SK-N-SH (cell line): ENCODE data around the gene MPPE1. TPM values are rescaled to one million over a fixed set of nuclear protein-coding genes. Genes with fewer than 3 reads are reported as not detected.

ENCODE experiments used
- CTCF ChIA-PET: fragments of 300-600, 350-600 bp; formaldehyde crosslinking; extraction: SDS; loops from one replicate; lab custom pipeline; 2021; lab: Yijun Ruan, JAX
- POLR2A ChIA-PET: fragments of 350-600 bp; sonication (Branson Sonifier 250); formaldehyde crosslinking; extraction: SDS; loops from one replicate; lab custom pipeline; 2020; ENCODE audit warnings: antibody characterized with exemption, inconsistent platforms; lab: Yijun Ruan, JAX
- DNase-seq: peaks from one replicate; pipeline ENCODE4 v3.0.0; 2012
- H2AFZ ChIP-seq: fragments of 200-600 bp; sonication (generic); 2 replicates; pipeline ENCODE4 v1.8.1; 2016; ENCODE audit warnings: antibody characterized with exemption, mild to moderate bottlenecking, low read depth
- H3F3A ChIP-seq: fragments of 200-600 bp; sonication (generic); replicated peaks from 2 replicates; pipeline ENCODE3; 2016; ENCODE audit warnings: antibody characterized with exemption, mild to moderate bottlenecking; ENCODE audit not compliant: insufficient read depth
- H3K27ac ChIP-seq, 2 experiments: fragments of 200-500 bp in 1 of 2; fragments of 200-600 bp in 1 of 2; sonication (Bioruptor generic) in 1 of 2; sonication (generic), shearing (Covaris generic) in 1 of 2; 2 replicates each; pipeline versions ENCODE4 v1.5.1 to v1.6.1; 2014 to 2016; ENCODE audit warnings: low read depth in 2 of 2, inconsistent platforms in 1 of 2, low read length in 1 of 2, mild to moderate bottlenecking in 1 of 2, mixed read lengths in 1 of 2
- H3K27me3 ChIP-seq: fragments of 200-600 bp; sonication (generic), shearing (Covaris generic); 2 replicates; pipeline ENCODE4 v1.6.1; 2016; ENCODE audit warnings: mixed run types; ENCODE audit not compliant: insufficient read depth
- H3K36me3 ChIP-seq, 2 experiments: fragments of 200-500 bp in 1 of 2; fragments of 200-600 bp in 1 of 2; sonication (Bioruptor generic) in 1 of 2; sonication (generic) in 1 of 2; replicated peaks in 1 of 2; 2 replicates each; pipeline versions ENCODE3 to v1.5.1; 2014 to 2016; ENCODE audit warnings: low read length in 1 of 2, mild to moderate bottlenecking in 1 of 2; ENCODE audit not compliant: insufficient read depth in 2 of 2, control insufficient read depth in 1 of 2
- H3K4me1 ChIP-seq, 2 experiments: fragments of 200-500 bp in 1 of 2; fragments of 200-600 bp in 1 of 2; sonication (Bioruptor generic) in 1 of 2; sonication (generic), shearing (Covaris generic) in 1 of 2; 2 replicates each; pipeline versions ENCODE4 v1.5.1 to v1.6.1; 2014 to 2016; ENCODE audit warnings: low read depth in 1 of 2, low read length in 1 of 2, mixed run types in 1 of 2; ENCODE audit not compliant: insufficient read depth in 2 of 2, control insufficient read depth in 1 of 2
- H3K4me2 ChIP-seq: fragments of 200-600 bp; sonication (generic), shearing (Covaris generic); 2 replicates; pipeline ENCODE4 v1.6.1; 2017; ENCODE audit warnings: mixed run types
- H3K4me3 ChIP-seq, 2 experiments: fragments of 200-500 bp in 1 of 2; fragments of 200-600 bp in 1 of 2; sonication (Bioruptor generic) in 1 of 2; sonication (generic), shearing (Covaris generic) in 1 of 2; 2 replicates each; pipeline versions ENCODE4 v1.5.1 to v1.8.1; 2014 to 2016; ENCODE audit warnings: low read depth in 2 of 2, inconsistent platforms in 1 of 2, low read length in 1 of 2, mild to moderate bottlenecking in 1 of 2, mixed read lengths in 1 of 2, moderate library complexity in 1 of 2
- H3K79me2 ChIP-seq: fragments of 200-600 bp; sonication (generic); 2 replicates; pipeline ENCODE4 v1.8.1; 2017; ENCODE audit warnings: mild to moderate bottlenecking; ENCODE audit not compliant: insufficient read depth
- H3K9ac ChIP-seq: fragments of 200-600 bp; sonication (generic); 2 replicates; pipeline ENCODE4 v1.6.1; 2017; ENCODE audit warnings: mixed run types
- H3K9me2 ChIP-seq: fragments of 200-600 bp; sonication (generic); 2 replicates; pipeline ENCODE4 v1.6.1; 2017; ENCODE audit warnings: mixed run types
- H3K9me3 ChIP-seq: fragments of 200-600 bp; sonication (generic); 2 replicates; pipeline ENCODE4 v1.6.1; 2017; ENCODE audit warnings: mixed run types, mild to moderate bottlenecking, moderate library complexity
- H4K20me1 ChIP-seq: fragments of 200-600 bp; sonication (generic); 2 replicates; pipeline ENCODE4 v1.6.1; 2017; ENCODE audit warnings: mild to moderate bottlenecking, mixed run types; ENCODE audit not compliant: insufficient read depth
- FOXM1 ChIP-seq: IDR thresholded peaks from 2 replicates; pipeline ENCODE4 v1.4.0; 2012; ENCODE audit warnings: low read depth, mild to moderate bottlenecking
- GABPA ChIP-seq: IDR thresholded peaks from 2 replicates; pipeline ENCODE4 v1.4.0; 2012; ENCODE audit warnings: low read depth, mild to moderate bottlenecking
- GATA2 ChIP-seq: sonication (generic); formaldehyde crosslinking; IDR thresholded peaks from 2 replicates; pipeline ENCODE4 v1.5.0; 2020; ENCODE audit warnings: mild to moderate bottlenecking, missing genetic modification reagents
- MEF2A ChIP-seq: IDR thresholded peaks from 2 replicates; pipeline ENCODE4 v1.4.0; 2012; ENCODE audit warnings: low read depth, borderline replicate concordance
- MXI1 ChIP-seq: IDR thresholded peaks from 2 replicates; pipeline ENCODE4 v1.6.1; 2012; ENCODE audit warnings: mild to moderate bottlenecking, low read depth, low read length, improper control_type of control experiment
- NRF1 ChIP-seq: IDR thresholded peaks from 2 replicates; pipeline ENCODE4 v1.6.1; 2012; ENCODE audit warnings: low read depth, mild to moderate bottlenecking, low read length
- RFX5 ChIP-seq: IDR thresholded peaks from 2 replicates; pipeline ENCODE4 v1.6.1; 2012; ENCODE audit warnings: mild to moderate bottlenecking, improper control_type of control experiment, low read length
- SIN3A ChIP-seq: IDR thresholded peaks from 2 replicates; pipeline ENCODE4 v1.6.1; 2012; ENCODE audit warnings: low read depth, mild to moderate bottlenecking, low read length, moderate library complexity, borderline replicate concordance
- TAF1 ChIP-seq: IDR thresholded peaks from 2 replicates; pipeline ENCODE4 v1.6.1; 2012; ENCODE audit warnings: low read depth, mild to moderate bottlenecking, low read length, moderate library complexity, borderline replicate concordance
- TCF12 ChIP-seq: IDR thresholded peaks from 2 replicates; pipeline ENCODE4 v1.4.0; 2012
- TEAD4 ChIP-seq: IDR thresholded peaks from 2 replicates; pipeline ENCODE4 v1.4.0; 2012; ENCODE audit warnings: mild to moderate bottlenecking, borderline replicate concordance; ENCODE audit not compliant: insufficient read depth
- WGBS: methylation state at CpG from one replicate; pipeline ENCODE4 v1.1.6; 2017; ENCODE audit warnings: low lambda C conversion rate; 5-methylcytosine and 5-hydroxymethylcytosine counted together
- polyA plus RNA-seq, 3 experiments: library from polyadenylated mRNA; depleted of rRNA; stranded (reverse); fragments of >200 nt; gene quantifications; 2 replicates each; pipeline ENCODE4 v1.2.3, GENCODE V29; 2012
- TF ChIP-seq, protein P1 (sequence below): IDR thresholded peaks from 2 replicates; pipeline ENCODE4 v1.4.0; 2012; ENCODE audit warnings: low read depth
- TF ChIP-seq, protein P2 (sequence below): fragments of 200-600 bp; sonication (generic); IDR thresholded peaks from 2 replicates; pipeline ENCODE4 v1.6.1; 2017; ENCODE audit warnings: antibody characterized with exemption, mild to moderate bottlenecking, moderate library complexity
- TF ChIP-seq, protein P3 (sequence below): fragments of 150-350 bp; IDR thresholded peaks from 2 replicates; pipeline ENCODE4 v1.6.1; 2017; ENCODE audit warnings: antibody characterized with exemption, low read length, low read depth, borderline replicate concordance
- TF ChIP-seq, protein P4 (sequence below): IDR thresholded peaks from 2 replicates; pipeline ENCODE4; 2012
- TF ChIP-seq, protein P5 (sequence below): IDR thresholded peaks from 2 replicates; pipeline ENCODE4 v1.4.0; 2012; ENCODE audit warnings: low read depth, borderline replicate concordance
- TF ChIP-seq, protein P6 (sequence below): fragments of 150-350 bp; IDR thresholded peaks from 2 replicates; pipeline ENCODE4 v1.6.1; 2016; ENCODE audit warnings: mild to moderate bottlenecking, low read depth, low read length

Gene MPPE1
- polyA plus RNA-seq, 1 of the 3 experiments (the other 2 are of a cell fraction): 13.2 TPM

DNA sequence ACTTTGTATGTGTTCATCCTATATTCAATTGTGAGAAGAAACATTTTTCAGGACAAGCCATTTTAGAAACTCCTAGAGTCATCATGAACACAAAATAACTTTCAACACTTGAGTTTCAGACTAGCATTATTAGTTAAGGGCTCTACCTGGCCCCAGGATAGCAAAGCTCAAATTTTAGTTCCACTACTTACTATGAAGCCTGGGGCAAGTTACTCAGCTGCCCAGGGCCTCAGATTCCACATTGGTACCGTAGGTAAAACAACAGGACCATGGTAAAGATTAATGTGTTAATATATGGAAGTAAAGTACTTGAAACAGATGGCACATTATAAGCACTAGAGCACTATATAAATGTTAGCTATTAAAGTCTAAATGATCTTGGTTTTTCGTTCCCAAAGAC, 19.4 kb downstream of the MPPE1 start:
- Histone ChIP-seq H3K4me3 (no peak overlapping the region), H3K79me2 (no peaks in the 10 kb centered on the region), H3K27ac (no peak overlapping the region), H2AFZ (no peak overlapping the region), H3K4me1 (no peaks in the 10 kb centered on the region), H4K20me1 (no peaks in the 10 kb centered on the region), H3K36me3 (peaks cover 7 to 27% of the 10 kb centered on the region in 2 experiments), H3K9ac (no peak overlapping the region), H3K9me2 (no peaks in the 10 kb centered on the region), H3K4me2 (no peak overlapping the region)
- 84% methylated on average over 2 of the region's 2 CpGs for WGBS
- TF ChIP-seq NRF1 (no peak), GABPA (no peak), FOXM1 (no peak), RFX5 (no peak), MEF2A (no peak), TEAD4 (no peak), TCF12 (no peak), MXI1 (no peak)
- TF ChIP-seq, protein P1, sequence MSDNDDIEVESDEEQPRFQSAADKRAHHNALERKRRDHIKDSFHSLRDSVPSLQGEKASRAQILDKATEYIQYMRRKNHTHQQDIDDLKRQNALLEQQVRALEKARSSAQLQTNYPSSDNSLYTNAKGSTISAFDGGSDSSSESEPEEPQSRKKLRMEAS: no peak
- TF ChIP-seq, protein P2, sequence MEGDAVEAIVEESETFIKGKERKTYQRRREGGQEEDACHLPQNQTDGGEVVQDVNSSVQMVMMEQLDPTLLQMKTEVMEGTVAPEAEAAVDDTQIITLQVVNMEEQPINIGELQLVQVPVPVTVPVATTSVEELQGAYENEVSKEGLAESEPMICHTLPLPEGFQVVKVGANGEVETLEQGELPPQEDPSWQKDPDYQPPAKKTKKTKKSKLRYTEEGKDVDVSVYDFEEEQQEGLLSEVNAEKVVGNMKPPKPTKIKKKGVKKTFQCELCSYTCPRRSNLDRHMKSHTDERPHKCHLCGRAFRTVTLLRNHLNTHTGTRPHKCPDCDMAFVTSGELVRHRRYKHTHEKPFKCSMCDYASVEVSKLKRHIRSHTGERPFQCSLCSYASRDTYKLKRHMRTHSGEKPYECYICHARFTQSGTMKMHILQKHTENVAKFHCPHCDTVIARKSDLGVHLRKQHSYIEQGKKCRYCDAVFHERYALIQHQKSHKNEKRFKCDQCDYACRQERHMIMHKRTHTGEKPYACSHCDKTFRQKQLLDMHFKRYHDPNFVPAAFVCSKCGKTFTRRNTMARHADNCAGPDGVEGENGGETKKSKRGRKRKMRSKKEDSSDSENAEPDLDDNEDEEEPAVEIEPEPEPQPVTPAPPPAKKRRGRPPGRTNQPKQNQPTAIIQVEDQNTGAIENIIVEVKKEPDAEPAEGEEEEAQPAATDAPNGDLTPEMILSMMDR: no peak
- TF ChIP-seq, protein P3, sequence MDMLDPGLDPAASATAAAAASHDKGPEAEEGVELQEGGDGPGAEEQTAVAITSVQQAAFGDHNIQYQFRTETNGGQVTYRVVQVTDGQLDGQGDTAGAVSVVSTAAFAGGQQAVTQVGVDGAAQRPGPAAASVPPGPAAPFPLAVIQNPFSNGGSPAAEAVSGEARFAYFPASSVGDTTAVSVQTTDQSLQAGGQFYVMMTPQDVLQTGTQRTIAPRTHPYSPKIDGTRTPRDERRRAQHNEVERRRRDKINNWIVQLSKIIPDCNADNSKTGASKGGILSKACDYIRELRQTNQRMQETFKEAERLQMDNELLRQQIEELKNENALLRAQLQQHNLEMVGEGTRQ: no peak
- TF ChIP-seq, all 33 proteins: peak for 0
- no peak for DNase-seq
- CTCF ChIA-PET: interaction anchor here (1.5 to 1.8 kb wide), 3 partner anchors 17 to 149 kb away, joined by 3 to 4 read pairs (median 4); no protein-coding TSS in a partner anchor
- no peaks in the 10 kb centered on the region for H3F3A ChIP-seq
- no peaks in the 10 kb centered on the region for H3K9me3 ChIP-seq
- POLR2A ChIA-PET: no interaction called here
- no peaks in the 10 kb centered on the region for H3K27me3 ChIP-seq

GRCh38 chr18:11887328-11888128, 20.6 kb downstream of the MPPE1 start:
- ChIA-PET CTCF (interaction anchor here (1.5 to 1.7 kb wide), 3 partner anchors 18 to 152 kb away, joined by 4 read pairs; no protein-coding TSS in a partner anchor), POLR2A (no interaction called here)

More at GRCh38 chr18:11887328-11888128, 20.6 kb downstream of the MPPE1 start:
- Histone ChIP-seq H3K27ac (no peak overlapping the region), H3K9me2 (no peaks in the 10 kb centered on the region), H3K4me1 (no peaks in the 10 kb centered on the region), H3K9me3 (no peaks in the 10 kb centered on the region), H3K79me2 (no peaks in the 10 kb centered on the region), H3K9ac (no peak overlapping the region), H3K36me3 (peaks cover 7 to 27% of the 10 kb centered on the region in 2 experiments), H3F3A (no peaks in the 10 kb centered on the region), H3K4me3 (no peak overlapping the region), H4K20me1 (no peaks in the 10 kb centered on the region)
- WGBS: 70% methylated on average over 8 of the region's 8 CpGs
- no peak for DNase-seq
- TF ChIP-seq, protein P1: no peak
- TF ChIP-seq, protein P4, sequence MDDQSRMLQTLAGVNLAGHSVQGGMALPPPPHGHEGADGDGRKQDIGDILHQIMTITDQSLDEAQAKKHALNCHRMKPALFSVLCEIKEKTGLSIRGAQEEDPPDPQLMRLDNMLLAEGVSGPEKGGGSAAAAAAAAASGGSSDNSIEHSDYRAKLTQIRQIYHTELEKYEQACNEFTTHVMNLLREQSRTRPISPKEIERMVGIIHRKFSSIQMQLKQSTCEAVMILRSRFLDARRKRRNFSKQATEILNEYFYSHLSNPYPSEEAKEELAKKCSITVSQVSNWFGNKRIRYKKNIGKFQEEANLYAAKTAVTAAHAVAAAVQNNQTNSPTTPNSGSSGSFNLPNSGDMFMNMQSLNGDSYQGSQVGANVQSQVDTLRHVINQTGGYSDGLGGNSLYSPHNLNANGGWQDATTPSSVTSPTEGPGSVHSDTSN: no peak
- TF ChIP-seq, protein P5, sequence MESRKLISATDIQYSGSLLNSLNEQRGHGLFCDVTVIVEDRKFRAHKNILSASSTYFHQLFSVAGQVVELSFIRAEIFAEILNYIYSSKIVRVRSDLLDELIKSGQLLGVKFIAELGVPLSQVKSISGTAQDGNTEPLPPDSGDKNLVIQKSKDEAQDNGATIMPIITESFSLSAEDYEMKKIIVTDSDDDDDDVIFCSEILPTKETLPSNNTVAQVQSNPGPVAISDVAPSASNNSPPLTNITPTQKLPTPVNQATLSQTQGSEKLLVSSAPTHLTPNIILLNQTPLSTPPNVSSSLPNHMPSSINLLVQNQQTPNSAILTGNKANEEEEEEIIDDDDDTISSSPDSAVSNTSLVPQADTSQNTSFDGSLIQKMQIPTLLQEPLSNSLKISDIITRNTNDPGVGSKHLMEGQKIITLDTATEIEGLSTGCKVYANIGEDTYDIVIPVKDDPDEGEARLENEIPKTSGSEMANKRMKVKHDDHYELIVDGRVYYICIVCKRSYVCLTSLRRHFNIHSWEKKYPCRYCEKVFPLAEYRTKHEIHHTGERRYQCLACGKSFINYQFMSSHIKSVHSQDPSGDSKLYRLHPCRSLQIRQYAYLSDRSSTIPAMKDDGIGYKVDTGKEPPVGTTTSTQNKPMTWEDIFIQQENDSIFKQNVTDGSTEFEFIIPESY: no peak
- TF ChIP-seq, protein P6, sequence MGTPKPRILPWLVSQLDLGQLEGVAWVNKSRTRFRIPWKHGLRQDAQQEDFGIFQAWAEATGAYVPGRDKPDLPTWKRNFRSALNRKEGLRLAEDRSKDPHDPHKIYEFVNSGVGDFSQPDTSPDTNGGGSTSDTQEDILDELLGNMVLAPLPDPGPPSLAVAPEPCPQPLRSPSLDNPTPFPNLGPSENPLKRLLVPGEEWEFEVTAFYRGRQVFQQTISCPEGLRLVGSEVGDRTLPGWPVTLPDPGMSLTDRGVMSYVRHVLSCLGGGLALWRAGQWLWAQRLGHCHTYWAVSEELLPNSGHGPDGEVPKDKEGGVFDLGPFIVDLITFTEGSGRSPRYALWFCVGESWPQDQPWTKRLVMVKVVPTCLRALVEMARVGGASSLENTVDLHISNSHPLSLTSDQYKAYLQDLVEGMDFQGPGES: no peak
- TF ChIP-seq MXI1 (no peak), GATA2 (CRISPR knock-in tag) (no peak), TEAD4 (no peak), FOXM1 (no peak), MEF2A (no peak), TAF1 (no peak), SIN3A (no peak)
- TF ChIP-seq, all 33 proteins: peak for 0
- no peak overlapping the region for H2AFZ ChIP-seq
- H3K4me2 ChIP-seq: no peak overlapping the region
- no peaks in the 10 kb centered on the region for H3K27me3 ChIP-seq
